Panc1 (cell line): ENCODE results near the gene SLC2A2.

Experiments
- POLR2AphosphoS5 ChIP-seq: IDR thresholded peaks from 2 replicates; pipeline ENCODE4 v1.6.1; 2012; ENCODE audit warnings: mild to moderate bottlenecking, low read depth, low read length, moderate library complexity
- REST ChIP-seq, 2 experiments: IDR thresholded peaks; 2 replicates each; pipeline ENCODE4 v1.6.1; 2011 to 2012; ENCODE audit warnings: low read depth in 2 of 2, control low read depth in 1 of 2, low read length in 1 of 2, mild to moderate bottlenecking in 1 of 2, moderate library complexity in 1 of 2; ENCODE audit not compliant: insufficient read depth in 1 of 2
- TF ChIP-seq, protein P1 (sequence below): fragments of 450-650 bp; IDR thresholded peaks from 2 replicates; pipeline ENCODE4 v1.5.1; 2017; ENCODE audit warnings: mild to moderate bottlenecking

DNA sequence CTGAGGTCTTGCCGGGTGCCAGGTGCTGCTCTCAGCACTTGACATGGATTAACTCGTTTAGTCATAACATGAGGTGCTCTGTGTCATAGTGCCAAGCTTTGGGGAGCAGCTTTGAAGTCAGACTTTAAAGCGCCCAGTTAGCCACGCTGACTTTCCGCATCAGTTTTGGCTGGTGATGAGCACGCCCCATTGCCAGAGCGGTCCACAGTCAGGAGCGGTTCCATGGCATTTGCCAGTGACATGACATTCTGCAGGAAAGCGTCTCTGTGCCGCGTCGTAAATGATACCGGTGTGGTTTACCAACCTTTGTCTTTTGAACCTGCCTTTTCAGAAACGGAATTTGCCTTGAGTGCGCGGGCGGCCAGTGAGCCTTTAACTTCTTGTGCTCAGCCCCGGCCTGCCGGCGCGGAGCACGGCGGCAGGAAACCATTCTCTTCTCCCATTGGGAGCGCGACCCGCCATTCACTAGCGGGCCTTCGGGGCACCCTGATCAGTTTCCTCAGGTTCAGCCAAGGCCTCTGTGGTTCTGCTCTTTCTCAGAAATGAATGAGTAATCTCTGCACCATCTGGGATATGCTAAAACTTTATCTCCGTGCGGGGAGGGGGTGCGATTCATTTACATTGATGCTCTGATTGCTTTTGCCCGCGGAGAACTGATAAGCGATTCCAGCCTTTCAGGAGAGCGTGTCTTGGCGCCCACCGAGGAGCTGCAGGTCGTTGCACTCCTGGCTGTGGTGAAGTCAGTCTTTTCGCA lies 1.7 kb upstream of the SLC2A2 start:
- TF ChIP-seq, protein P1, sequence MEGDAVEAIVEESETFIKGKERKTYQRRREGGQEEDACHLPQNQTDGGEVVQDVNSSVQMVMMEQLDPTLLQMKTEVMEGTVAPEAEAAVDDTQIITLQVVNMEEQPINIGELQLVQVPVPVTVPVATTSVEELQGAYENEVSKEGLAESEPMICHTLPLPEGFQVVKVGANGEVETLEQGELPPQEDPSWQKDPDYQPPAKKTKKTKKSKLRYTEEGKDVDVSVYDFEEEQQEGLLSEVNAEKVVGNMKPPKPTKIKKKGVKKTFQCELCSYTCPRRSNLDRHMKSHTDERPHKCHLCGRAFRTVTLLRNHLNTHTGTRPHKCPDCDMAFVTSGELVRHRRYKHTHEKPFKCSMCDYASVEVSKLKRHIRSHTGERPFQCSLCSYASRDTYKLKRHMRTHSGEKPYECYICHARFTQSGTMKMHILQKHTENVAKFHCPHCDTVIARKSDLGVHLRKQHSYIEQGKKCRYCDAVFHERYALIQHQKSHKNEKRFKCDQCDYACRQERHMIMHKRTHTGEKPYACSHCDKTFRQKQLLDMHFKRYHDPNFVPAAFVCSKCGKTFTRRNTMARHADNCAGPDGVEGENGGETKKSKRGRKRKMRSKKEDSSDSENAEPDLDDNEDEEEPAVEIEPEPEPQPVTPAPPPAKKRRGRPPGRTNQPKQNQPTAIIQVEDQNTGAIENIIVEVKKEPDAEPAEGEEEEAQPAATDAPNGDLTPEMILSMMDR, result no peak
- TF ChIP-seq REST (IDR thresholded peaks at IDR 0.05; ENCODE audit: insufficient read depth in 1 of 2, low read depth in 2 of 2, low read length in 1 of 2) (no peak), POLR2AphosphoS5 (no peak)
